HepG2 (cell line): Measurements from ENCODE around the gene CNIH4. TPM values are rescaled to one million over a fixed set of nuclear protein-coding genes. Genes with fewer than 3 reads are reported as not detected.
A peak's percentile ranks its signal among the peaks of the same experiment; 100 is the strongest.

Source experiments
- ARHGAP35 ChIP-seq: sonication (generic); formaldehyde crosslinking; IDR thresholded peaks from 2 replicates; pipeline ENCODE4 v1.9.0; 2022; ENCODE audit warnings: mild to moderate bottlenecking, inconsistent platforms, moderate library complexity, missing genetic modification reagents, borderline replicate concordance
- ARNTL ChIP-seq: sonication (generic); formaldehyde crosslinking; IDR thresholded peaks from 2 replicates; pipeline ENCODE4 v1.4.0; 2020; ENCODE audit warnings: mild to moderate bottlenecking, missing genetic modification reagents
- HOXA7 ChIP-seq: sonication (generic); formaldehyde crosslinking; IDR thresholded peaks from 2 replicates; pipeline ENCODE4 v1.8.1; 2022; ENCODE audit warnings: mild to moderate bottlenecking, missing genetic modification reagents, moderate library complexity
- IRF9 ChIP-seq: sonication (generic); formaldehyde crosslinking; IDR thresholded peaks from 2 replicates; pipeline ENCODE4 v1.8.0; 2022; ENCODE audit warnings: missing genetic modification reagents, mild to moderate bottlenecking, borderline replicate concordance
- JARID2 ChIP-seq: sonication (generic); formaldehyde crosslinking; IDR thresholded peaks from 2 replicates; pipeline ENCODE4 v1.8.1; 2023; ENCODE audit warnings: missing genetic modification reagents, inconsistent platforms; ENCODE audit not compliant: insufficient replicate concordance
- JDP2 ChIP-seq: sonication (generic); formaldehyde crosslinking; IDR thresholded peaks from 2 replicates; pipeline ENCODE4 v1.8.1; 2022; ENCODE audit warnings: missing genetic modification reagents, borderline replicate concordance
- KDM6A ChIP-seq: IDR thresholded peaks from 2 replicates; pipeline ENCODE4 v1.6.1; 2016; ENCODE audit warnings: low read depth
- MBD4 ChIP-seq: IDR thresholded peaks from 2 replicates; pipeline ENCODE4 v1.6.1; 2012; ENCODE audit warnings: low read length, inconsistent platforms, borderline replicate concordance
- MTA1 ChIP-seq: sonication (generic); formaldehyde crosslinking; IDR thresholded peaks from 2 replicates; pipeline ENCODE4 v1.4.0; 2020; ENCODE audit warnings: missing genetic modification reagents, mild to moderate bottlenecking, borderline replicate concordance
- NBN ChIP-seq: fragments of 450-650 bp; conservative IDR thresholded peaks from 2 replicates; pipeline ENCODE4 v1.6.1; 2017
- PHF5A ChIP-seq: IDR thresholded peaks from one replicate; pipeline ENCODE4 v1.6.1; 2018; ENCODE audit warnings: low read depth, missing genetic modification reagents; ENCODE audit not compliant: unreplicated experiment
- PHF8 ChIP-seq: sonication (generic); formaldehyde crosslinking; IDR thresholded peaks from 2 replicates; pipeline ENCODE4 v1.5.0; 2020; ENCODE audit warnings: missing genetic modification reagents
- SPEN ChIP-seq: sonication (generic); formaldehyde crosslinking; IDR thresholded peaks from 2 replicates; pipeline ENCODE4 v1.5.1; 2020; ENCODE audit warnings: low read depth, mild to moderate bottlenecking, missing genetic modification reagents
- XBP1 ChIP-seq: sonication (generic); formaldehyde crosslinking; IDR thresholded peaks from 2 replicates; pipeline ENCODE4 v1.5.0; 2020; ENCODE audit warnings: missing genetic modification reagents
- XRCC5 ChIP-seq: fragments of 200-400 bp; formaldehyde crosslinking; optimal IDR thresholded peaks from 2 replicates; pipeline ENCODE3; 2017; ENCODE audit warnings: mild to moderate bottlenecking, low read length
- ZBTB49 ChIP-seq: sonication (generic); formaldehyde crosslinking; IDR thresholded peaks from 2 replicates; pipeline ENCODE4 v1.4.0; 2020; ENCODE audit warnings: missing genetic modification reagents, borderline replicate concordance
- ZNF138 ChIP-seq: sonication (generic); formaldehyde crosslinking; IDR thresholded peaks from 2 replicates; pipeline ENCODE4 v1.5.0; 2020; ENCODE audit warnings: mild to moderate bottlenecking, low read depth, missing genetic modification reagents
- ZNF331 ChIP-seq: sonication (generic); formaldehyde crosslinking; IDR thresholded peaks from 2 replicates; pipeline ENCODE4 v1.4.0; 2020; ENCODE audit warnings: missing genetic modification reagents
- ZNF766 ChIP-seq: sonication (generic); formaldehyde crosslinking; IDR thresholded peaks from 2 replicates; pipeline ENCODE4 v1.5.0; 2020; ENCODE audit warnings: missing genetic modification reagents, borderline replicate concordance
- ZNF784 ChIP-seq: sonication (generic); formaldehyde crosslinking; IDR thresholded peaks from 2 replicates; pipeline ENCODE4 v1.5.1; 2020; ENCODE audit warnings: missing genetic modification reagents, mild to moderate bottlenecking, borderline replicate concordance
- ZNF792 ChIP-seq: IDR thresholded peaks from 2 replicates; pipeline ENCODE4 v1.6.1; 2016
- ZSCAN5A ChIP-seq: sonication (generic); formaldehyde crosslinking; IDR thresholded peaks from 2 replicates; pipeline ENCODE4 v1.8.0; 2022; ENCODE audit warnings: mild to moderate bottlenecking, missing genetic modification reagents, borderline replicate concordance
- polyA plus RNA-seq, 8 experiments: library from polyadenylated mRNA; depleted of rRNA in 3 of 8; stranded (reverse) in 7 of 8; unstranded in 1 of 8; fragments of >200 nt; fragmentation: Illumina TruSeq in 4 of 8; extraction: Trizol in 4 of 8; gene quantifications; 2 replicates each; pipeline versions ENCODE4 v1.2.1 to v1.2.3, GENCODE V29; 2011 to 2016; ENCODE audit warnings: low read depth in 4 of 8, missing spikeins in 1 of 8, mixed read lengths in 1 of 8; ENCODE audit not compliant: insufficient read depth in 1 of 8
- total RNA-seq, 5 experiments: library from RNA; depleted of rRNA; stranded (reverse); fragments of >200 nt; fragmentation: Illumina TruSeq; extraction: Trizol; gene quantifications; 2 replicates each; pipeline ENCODE4 v1.2.3, GENCODE V29; 2016; ENCODE audit warnings: low read depth in 1 of 5
- TF ChIP-seq, protein P1 (sequence below): sonication (generic); formaldehyde crosslinking; IDR thresholded peaks from 2 replicates; pipeline ENCODE4 v1.4.0; 2020; ENCODE audit warnings: missing genetic modification reagents

CNIH4 gene
- total and polyA plus RNA-seq, 2 of the 13 experiments (the other 11 are each of a cell fraction or from before 2014, with no cell fraction given), result 51.8 to 52.9 TPM

DNA sequence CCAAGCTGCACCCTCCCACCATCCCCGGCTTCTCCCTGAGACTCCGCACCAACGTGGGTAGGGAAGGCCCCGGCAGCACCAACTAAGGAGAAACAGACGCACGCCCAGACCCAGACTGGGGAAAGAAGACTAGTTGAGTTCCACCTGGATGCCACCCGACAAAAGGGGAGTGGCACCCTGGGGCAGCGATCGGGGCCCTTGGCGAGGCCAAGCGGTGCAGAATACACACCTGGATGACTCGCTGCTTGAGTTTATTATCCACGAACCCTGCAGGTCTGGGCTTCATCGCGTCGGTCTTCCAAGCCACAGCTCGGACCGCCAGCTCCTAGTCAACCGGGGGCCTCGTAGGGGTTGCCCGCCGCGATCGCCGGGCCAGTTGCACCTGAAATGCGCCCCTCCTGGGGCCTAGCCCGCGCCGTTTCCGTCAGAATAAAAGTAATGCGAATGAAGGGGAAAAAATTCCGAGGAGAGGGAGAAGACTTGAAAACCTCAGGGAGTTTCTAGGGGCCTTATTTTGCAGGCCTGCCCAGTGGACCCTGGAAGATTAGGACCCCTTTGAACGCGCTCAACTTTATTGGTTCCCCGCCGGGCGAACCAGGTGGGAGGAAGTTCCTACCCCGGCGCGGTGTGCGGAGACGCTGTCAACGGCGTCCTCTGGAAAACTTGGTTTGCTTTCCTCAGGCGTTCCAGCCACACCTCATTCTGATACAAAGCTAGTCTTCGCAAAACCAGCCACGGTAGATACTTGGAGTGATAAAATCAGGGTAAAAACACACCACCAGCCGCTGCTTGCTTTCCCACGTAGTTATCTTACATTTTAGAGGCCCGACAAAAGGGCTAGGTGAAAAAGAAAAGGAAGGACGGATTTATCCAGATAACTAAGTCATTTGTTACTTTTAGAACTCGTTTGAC, 26.6 kb upstream of the CNIH4 start, which contains the start of gene NVL (continued):
- no peak for TF ChIP-seq ZBTB49 (CRISPR knock-in tag)
- TF ChIP-seq SPEN (CRISPR knock-in tag), result peak; percentile 56; the same call in 1 of the 2 replicates
- no peak for TF ChIP-seq NBN
- TF ChIP-seq JDP2 (CRISPR knock-in tag), result no peak
- peak; percentile 78 for TF ChIP-seq XRCC5
- no peak; the same call in 1 of the 2 replicates for TF ChIP-seq XBP1 (CRISPR knock-in tag)
- peak; percentile 90 for TF ChIP-seq PHF8 (CRISPR knock-in tag)
- 0 out of 2 replicates have a peak, but pooled peaks have one; percentile 60 for TF ChIP-seq ZSCAN5A
- peak; percentile 16; the same call in 1 of the 2 replicates for TF ChIP-seq MTA1 (CRISPR knock-in tag)
- TF ChIP-seq KDM6A, result no peak
- TF ChIP-seq ARHGAP35 (CRISPR knock-in tag), result peak; percentile 75; the same call in 1 of the 2 replicates
- TF ChIP-seq HOXA7, result no peak
- TF ChIP-seq ZNF138 (CRISPR knock-in tag), result no peak
- TF ChIP-seq, protein P1, sequence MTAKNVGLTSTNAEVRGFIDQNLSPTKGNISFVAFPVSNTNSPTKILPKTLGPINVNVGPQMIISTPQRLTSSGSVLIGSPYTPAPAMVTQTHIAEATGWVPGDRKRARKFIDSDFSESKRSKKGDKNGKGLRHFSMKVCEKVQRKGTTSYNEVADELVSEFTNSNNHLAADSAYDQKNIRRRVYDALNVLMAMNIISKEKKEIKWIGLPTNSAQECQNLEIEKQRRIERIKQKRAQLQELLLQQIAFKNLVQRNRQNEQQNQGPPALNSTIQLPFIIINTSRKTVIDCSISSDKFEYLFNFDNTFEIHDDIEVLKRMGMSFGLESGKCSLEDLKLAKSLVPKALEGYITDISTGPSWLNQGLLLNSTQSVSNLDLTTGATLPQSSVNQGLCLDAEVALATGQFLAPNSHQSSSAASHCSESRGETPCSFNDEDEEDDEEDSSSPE (CRISPR knock-in tag), result peak; percentile 81
- peak; percentile 63; the same call in 1 of the 2 replicates for TF ChIP-seq ZNF331 (CRISPR knock-in tag)
- TF ChIP-seq IRF9 (CRISPR knock-in tag), result no peak
- TF ChIP-seq PHF5A (CRISPR knock-in tag), result no peak
- TF ChIP-seq ZNF792 (CRISPR knock-in tag), result no peak; the same call in 1 of the 2 replicates
- no peak for TF ChIP-seq MBD4
- no peak for TF ChIP-seq JARID2 (CRISPR knock-in tag)
- TF ChIP-seq ARNTL, result no peak; the same call in 1 of the 2 replicates
- TF ChIP-seq ZNF766 (CRISPR knock-in tag), result no peak
- peak; percentile 55; the same call in 1 of the 2 replicates for TF ChIP-seq ZNF784 (CRISPR knock-in tag)
